GM12801 (cell line): ENCODE measurements around the gene CADPS.

Source experiments
- TF ChIP-seq, protein P1 (sequence below): IDR thresholded peaks from one replicate; pipeline ENCODE4 v1.5.1; 2011; ENCODE audit warnings: control low read depth; ENCODE audit not compliant: insufficient read length; ENCODE audit errors: extremely low read depth

Gene CADPS

DNA sequence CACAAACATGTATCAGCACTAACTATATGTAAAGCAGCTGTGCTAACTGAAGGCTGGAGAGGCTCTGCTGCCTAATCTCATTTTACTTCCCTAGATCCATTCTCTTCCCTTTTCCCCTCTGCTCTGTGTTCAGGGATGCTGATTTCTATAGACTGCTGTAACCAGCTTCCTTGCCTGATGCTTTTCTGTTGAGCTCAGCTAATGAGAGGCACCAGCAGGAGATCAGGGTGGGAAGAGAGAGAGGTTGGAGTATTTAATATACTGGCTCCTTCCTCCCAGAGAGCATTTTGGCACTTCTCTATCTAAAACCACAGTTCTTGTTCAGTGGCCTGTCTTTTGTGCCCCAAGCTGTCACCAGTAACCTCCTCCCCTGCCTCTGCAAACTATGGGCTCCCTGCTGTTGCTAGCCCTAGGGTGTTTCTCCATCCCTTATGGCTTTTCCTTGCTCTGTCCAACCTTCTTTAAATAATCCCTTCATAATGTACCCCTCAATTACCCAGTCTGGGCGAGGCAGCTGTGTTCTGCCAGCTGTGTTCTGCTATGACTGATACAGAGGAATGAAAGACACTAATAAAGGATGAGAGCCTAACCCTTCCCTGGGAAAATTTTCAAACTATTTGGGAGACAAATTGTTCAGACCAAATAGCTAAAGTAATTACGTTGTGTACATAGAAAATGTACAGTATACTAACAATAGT lies 69.5 kb downstream of the CADPS start:
- TF ChIP-seq, protein P1, sequence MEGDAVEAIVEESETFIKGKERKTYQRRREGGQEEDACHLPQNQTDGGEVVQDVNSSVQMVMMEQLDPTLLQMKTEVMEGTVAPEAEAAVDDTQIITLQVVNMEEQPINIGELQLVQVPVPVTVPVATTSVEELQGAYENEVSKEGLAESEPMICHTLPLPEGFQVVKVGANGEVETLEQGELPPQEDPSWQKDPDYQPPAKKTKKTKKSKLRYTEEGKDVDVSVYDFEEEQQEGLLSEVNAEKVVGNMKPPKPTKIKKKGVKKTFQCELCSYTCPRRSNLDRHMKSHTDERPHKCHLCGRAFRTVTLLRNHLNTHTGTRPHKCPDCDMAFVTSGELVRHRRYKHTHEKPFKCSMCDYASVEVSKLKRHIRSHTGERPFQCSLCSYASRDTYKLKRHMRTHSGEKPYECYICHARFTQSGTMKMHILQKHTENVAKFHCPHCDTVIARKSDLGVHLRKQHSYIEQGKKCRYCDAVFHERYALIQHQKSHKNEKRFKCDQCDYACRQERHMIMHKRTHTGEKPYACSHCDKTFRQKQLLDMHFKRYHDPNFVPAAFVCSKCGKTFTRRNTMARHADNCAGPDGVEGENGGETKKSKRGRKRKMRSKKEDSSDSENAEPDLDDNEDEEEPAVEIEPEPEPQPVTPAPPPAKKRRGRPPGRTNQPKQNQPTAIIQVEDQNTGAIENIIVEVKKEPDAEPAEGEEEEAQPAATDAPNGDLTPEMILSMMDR = no peak

DNA sequence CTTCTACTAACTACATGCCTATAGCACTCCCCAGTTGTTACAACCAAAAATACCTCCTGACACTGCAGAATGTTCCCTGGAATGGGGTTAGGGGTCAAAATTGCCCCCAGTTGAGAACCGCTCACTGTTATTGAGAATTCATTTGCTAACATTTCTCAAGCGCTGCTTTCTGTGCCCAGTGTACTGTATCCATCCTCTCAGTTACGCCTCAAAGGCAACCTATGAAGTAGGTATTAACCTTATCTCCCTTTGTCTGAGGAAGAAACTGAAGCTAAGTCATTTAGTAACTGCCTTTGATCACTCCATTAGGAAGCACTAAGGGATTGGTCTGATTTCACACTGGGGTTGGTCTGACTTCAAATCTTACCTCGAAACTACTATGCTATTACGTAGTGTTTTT lies 70.1 kb downstream of the CADPS start:
- TF ChIP-seq, protein P1 = no peak

DNA sequence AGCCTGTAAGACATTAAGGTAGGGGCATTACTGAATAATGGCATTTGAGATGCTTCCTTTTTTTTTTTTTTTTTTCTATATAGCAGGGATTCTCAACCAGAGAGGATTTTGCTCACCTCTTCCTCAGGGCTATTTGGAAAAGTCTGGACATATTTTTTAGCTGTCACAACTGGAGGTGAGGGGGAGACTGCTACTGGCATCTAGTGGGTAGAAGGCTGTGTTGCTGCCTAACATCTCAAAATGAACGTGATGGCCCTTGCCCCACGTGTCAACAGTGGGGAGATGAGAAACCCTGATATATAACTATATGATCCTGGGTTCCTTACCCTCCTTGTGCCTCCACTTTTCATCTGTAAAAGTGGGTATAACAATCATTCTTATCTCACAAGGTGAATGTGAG lies 71.9 kb downstream of the CADPS start:
- TF ChIP-seq, protein P1 = no peak

DNA sequence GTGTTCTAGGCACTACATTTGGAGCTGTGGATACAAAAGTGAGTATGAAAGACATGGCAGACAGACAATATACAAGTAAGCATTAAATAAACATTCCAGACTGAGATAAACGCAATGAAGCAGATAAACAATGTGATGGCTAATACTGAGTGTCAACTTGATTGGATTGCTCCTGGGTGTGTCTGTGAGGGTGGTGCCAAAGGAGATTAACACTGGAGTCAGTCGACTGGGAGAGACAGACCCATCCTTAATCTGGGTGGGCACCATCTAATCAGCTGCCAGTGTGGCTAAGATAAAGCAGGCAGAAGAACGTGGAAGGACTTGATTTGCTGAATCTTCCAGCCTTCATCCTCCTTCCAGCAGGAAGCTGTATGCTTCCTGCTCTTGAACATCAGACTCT lies 77.2 kb downstream of the CADPS start:
- TF ChIP-seq, protein P1 = no peak

DNA sequence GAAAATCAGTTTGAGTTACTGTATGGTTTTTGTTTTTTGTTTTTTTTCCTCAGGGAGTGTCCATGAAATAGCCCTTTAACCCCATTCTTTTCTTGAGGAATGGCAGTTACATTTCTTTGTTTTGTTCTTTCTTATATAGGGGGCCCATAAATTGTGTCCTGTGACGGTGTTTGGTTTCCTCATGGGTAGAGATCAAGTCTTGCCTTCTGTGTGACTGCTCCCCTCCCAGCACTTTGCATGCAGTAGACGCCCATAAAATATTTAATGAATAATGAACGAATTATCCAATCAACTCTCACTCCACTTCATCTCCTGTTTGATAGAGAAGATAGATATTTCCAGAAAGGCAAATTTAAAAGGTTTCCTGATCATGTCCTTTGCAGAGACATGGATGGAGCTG lies 78.1 kb downstream of the CADPS start:
- TF ChIP-seq, protein P1 = no peak

DNA sequence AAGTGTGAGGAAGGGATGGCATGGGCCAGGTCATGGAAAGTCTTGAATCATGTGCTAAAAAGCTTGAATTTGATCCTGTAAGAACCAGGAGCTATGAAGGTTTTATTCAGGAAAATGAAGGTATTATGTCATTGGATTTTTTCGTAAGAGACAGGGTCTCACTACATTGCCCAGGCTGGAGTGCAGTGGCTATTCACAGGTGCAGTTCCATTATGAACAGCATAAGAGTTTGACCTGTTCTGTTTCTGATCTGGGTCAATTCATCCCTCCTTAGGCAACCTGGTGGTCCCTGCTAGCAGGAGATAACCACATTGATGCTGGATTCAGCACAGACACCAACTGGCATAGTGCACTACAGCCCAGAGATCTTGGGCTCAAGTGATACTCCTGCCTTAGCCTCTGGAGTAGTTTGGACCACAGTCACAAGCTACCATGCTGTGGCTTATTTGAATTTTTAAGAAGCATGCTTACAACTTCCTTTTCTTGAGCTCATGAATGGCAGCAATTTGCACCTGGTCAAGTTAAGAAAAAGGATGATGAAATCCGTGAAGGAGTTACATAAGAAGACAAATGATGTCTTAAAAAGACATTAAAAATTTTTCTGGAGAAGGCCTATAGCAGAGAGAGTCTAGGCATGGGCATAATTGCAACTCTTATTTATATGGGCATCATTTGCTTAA lies 79.1 kb downstream of the CADPS start:
- TF ChIP-seq, protein P1 = no peak

DNA sequence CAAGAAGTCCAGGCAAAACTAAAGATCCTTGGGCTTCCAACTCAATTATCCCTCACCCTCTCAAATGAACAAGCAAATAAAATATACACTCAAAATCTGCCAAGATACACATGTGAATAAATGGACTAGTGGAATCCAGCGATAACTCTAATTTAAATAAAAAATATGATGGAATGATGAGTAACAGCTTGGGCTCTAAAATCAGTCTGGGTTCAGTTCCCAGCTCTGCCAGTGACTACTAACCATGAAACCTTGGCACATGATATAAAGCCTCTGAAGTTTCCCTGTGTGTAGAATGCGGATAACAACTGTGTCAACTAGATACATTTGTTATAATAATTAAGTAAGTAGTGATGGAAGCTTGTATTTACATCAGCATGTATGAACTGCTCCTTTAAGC lies 81.3 kb downstream of the CADPS start:
- TF ChIP-seq, protein P1 = no peak
